ENCODE results near the gene THADA.

The THADA gene

DNA sequence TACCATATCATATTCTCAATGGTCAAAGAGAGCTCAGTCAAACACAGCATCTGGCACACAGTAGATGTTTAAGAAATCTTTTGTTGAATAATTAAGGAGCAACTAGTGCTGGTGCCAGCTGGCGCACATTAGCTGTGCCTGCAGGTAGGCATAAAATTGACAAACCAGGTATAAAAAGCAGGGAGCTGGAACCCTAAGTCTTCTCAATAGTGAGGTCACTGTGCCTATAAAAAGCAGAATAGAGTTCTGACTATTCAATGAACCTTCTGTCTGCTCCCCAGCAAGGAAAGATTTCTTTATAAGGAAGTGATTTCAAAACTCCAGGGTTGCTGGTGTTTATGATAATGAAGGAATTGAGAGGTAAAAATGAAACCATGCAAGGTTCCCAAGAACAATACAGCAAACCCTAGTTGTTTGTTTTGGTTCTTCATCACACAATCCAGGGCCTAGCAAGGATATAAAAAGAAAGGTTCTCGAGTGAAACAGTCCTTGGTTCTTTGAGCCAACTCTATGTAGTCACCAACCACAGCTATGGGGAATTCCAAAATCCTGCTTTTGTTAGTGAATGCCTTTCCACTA is 76.1 kb downstream of the THADA start:
- Histone ChIP-seq H3K9me3 (ENCODE audit: control insufficient read depth, insufficient read depth, low read depth, low read length) (no peaks in the 10 kb centered on the region), H3K27ac (ENCODE audit: extremely low read depth, low read depth, low read length) (no peak overlapping the region), H3K4me1 (ENCODE audit: control insufficient read depth, insufficient read depth, low read length) (no peaks in the 10 kb centered on the region), H3K36me3 (ENCODE audit: control insufficient read depth in 2 of 2, insufficient read depth in 1 of 2, low read length in 2 of 2) (no peaks in the 10 kb centered on the region), H3K4me3 (ENCODE audit: low read depth, low read length) (no peak overlapping the region)
- ChIA-PET CTCF (interaction anchor here (0.9 kb wide), 1 partner anchor 13 kb away, joined by 3 read pairs; no protein-coding TSS in a partner anchor), POLR2A (no interaction called here)
- no peak for TF ChIP-seq ZNF792 (tag by site-specific recombination; IDR thresholded peaks at IDR 0.05)
- no peak for TF ChIP-seq ZNF707 (tag by site-specific recombination; IDR thresholded peaks at IDR 0.05)
- no peak for TF ChIP-seq ZNF274 (IDR thresholded peaks at IDR 0.05; ENCODE audit: low read length)
- no peak for TF ChIP-seq ZNF274 (tag by site-specific recombination; IDR thresholded peaks at IDR 0.05; ENCODE audit: borderline replicate concordance)
- TF ChIP-seq YY2 (tag by site-specific recombination; IDR thresholded peaks at IDR 0.05): no peak
- no peak for TF ChIP-seq KLF9 (tag by site-specific recombination; IDR thresholded peaks at IDR 0.05; ENCODE audit: low read depth)
- TF ChIP-seq SP3 (tag by site-specific recombination; IDR thresholded peaks at IDR 0.05): no peak
- TF ChIP-seq ZNF214 (tag by site-specific recombination; IDR thresholded peaks at IDR 0.05; ENCODE audit: borderline replicate concordance): no peak
- TF ChIP-seq ZNF785 (tag by site-specific recombination; IDR thresholded peaks at IDR 0.05): no peak
- TF ChIP-seq FEZF1 (tag by site-specific recombination; IDR thresholded peaks at IDR 0.05): no peak
- TF ChIP-seq ZNF529 (tag by site-specific recombination; IDR thresholded peaks at IDR 0.05; ENCODE audit: insufficient replicate concordance): no peak
- no peak for TF ChIP-seq ZNF76 (tag by site-specific recombination; IDR thresholded peaks at IDR 0.05; ENCODE audit: borderline replicate concordance, low read depth)
- TF ChIP-seq ZSCAN16 (tag by site-specific recombination; IDR thresholded peaks at IDR 0.05): no peak
- no peak for TF ChIP-seq ZNF221 (tag by site-specific recombination; IDR thresholded peaks at IDR 0.05; ENCODE audit: borderline replicate concordance)
- TF ChIP-seq ZFP41 (tag by site-specific recombination; IDR thresholded peaks at IDR 0.05; ENCODE audit: borderline replicate concordance): no peak
- TF ChIP-seq, protein P1, sequence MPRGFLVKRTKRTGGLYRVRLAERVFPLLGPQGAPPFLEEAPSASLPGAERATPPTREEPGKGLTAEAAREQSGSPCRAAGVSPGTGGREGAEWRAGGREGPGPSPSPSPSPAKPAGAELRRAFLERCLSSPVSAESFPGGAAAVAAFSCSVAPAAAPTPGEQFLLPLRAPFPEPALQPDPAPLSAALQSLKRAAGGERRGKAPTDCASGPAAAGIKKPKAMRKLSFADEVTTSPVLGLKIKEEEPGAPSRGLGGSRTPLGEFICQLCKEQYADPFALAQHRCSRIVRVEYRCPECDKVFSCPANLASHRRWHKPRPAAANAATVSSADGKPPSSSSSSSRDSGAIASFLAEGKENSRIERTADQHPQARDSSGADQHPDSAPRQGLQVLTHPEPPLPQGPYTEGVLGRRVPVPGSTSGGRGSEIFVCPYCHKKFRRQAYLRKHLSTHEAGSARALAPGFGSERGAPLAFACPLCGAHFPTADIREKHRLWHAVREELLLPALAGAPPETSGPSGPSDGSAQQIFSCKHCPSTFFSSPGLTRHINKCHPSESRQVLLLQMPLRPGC (tag by site-specific recombination; IDR thresholded peaks at IDR 0.05): no peak
- TF ChIP-seq ZBTB17 (tag by site-specific recombination; IDR thresholded peaks at IDR 0.05): no peak

DNA sequence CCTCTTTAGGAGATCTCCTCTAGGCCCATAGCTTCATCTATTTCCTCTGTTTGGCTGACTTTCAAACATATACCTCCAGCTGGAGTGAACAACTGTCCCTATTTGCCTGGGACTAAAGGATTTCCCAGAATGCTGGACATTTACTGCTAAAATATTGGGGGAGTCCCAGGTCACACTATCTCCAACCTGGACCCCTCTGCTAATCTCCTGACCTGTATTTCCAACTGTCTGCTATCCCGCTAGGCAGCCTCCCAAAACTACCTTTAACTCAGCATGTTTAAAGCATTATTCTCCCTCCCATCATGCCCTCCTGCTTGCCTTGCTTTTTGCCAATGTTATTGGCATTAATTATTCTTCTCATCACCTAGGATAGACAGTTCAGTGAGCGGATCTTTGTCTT is 77.1 kb downstream of the THADA start:
- CTCF ChIA-PET: interaction anchor here (0.9 kb wide), 1 partner anchor 12 kb away, joined by 3 read pairs; no protein-coding TSS in a partner anchor
- no peak for TF ChIP-seq ZNF157 (tag by site-specific recombination; IDR thresholded peaks at IDR 0.05)
- TF ChIP-seq ZNF624 (tag by site-specific recombination; IDR thresholded peaks at IDR 0.05): no peak
- no peak for TF ChIP-seq ZNF558 (tag by site-specific recombination; IDR thresholded peaks at IDR 0.05)
- TF ChIP-seq ZNF221 (tag by site-specific recombination; IDR thresholded peaks at IDR 0.05; ENCODE audit: borderline replicate concordance): no peak
- no peak for TF ChIP-seq ZNF302 (tag by site-specific recombination; IDR thresholded peaks at IDR 0.05; ENCODE audit: low read depth)
- no peak for TF ChIP-seq MEIS1 (CRISPR knock-in tag; IDR thresholded peaks at IDR 0.05; ENCODE audit: borderline replicate concordance)
- TF ChIP-seq ZNF175 (tag by site-specific recombination; IDR thresholded peaks at IDR 0.05): no peak
- TF ChIP-seq WT1 (tag by site-specific recombination; IDR thresholded peaks at IDR 0.05): no peak
- TF ChIP-seq, protein P2, sequence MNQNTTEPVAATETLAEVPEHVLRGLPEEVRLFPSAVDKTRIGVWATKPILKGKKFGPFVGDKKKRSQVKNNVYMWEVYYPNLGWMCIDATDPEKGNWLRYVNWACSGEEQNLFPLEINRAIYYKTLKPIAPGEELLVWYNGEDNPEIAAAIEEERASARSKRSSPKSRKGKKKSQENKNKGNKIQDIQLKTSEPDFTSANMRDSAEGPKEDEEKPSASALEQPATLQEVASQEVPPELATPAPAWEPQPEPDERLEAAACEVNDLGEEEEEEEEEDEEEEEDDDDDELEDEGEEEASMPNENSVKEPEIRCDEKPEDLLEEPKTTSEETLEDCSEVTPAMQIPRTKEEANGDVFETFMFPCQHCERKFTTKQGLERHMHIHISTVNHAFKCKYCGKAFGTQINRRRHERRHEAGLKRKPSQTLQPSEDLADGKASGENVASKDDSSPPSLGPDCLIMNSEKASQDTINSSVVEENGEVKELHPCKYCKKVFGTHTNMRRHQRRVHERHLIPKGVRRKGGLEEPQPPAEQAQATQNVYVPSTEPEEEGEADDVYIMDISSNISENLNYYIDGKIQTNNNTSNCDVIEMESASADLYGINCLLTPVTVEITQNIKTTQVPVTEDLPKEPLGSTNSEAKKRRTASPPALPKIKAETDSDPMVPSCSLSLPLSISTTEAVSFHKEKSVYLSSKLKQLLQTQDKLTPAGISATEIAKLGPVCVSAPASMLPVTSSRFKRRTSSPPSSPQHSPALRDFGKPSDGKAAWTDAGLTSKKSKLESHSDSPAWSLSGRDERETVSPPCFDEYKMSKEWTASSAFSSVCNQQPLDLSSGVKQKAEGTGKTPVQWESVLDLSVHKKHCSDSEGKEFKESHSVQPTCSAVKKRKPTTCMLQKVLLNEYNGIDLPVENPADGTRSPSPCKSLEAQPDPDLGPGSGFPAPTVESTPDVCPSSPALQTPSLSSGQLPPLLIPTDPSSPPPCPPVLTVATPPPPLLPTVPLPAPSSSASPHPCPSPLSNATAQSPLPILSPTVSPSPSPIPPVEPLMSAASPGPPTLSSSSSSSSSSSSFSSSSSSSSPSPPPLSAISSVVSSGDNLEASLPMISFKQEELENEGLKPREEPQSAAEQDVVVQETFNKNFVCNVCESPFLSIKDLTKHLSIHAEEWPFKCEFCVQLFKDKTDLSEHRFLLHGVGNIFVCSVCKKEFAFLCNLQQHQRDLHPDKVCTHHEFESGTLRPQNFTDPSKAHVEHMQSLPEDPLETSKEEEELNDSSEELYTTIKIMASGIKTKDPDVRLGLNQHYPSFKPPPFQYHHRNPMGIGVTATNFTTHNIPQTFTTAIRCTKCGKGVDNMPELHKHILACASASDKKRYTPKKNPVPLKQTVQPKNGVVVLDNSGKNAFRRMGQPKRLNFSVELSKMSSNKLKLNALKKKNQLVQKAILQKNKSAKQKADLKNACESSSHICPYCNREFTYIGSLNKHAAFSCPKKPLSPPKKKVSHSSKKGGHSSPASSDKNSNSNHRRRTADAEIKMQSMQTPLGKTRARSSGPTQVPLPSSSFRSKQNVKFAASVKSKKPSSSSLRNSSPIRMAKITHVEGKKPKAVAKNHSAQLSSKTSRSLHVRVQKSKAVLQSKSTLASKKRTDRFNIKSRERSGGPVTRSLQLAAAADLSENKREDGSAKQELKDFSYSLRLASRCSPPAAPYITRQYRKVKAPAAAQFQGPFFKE (tag by site-specific recombination; IDR thresholded peaks at IDR 0.05; ENCODE audit: borderline replicate concordance): no peak
- no peak for TF ChIP-seq ZBTB8A (tag by site-specific recombination; IDR thresholded peaks at IDR 0.05)
- no peak for TF ChIP-seq ZNF335 (tag by site-specific recombination; conservative IDR thresholded peaks at IDR 0.05)
- TF ChIP-seq ZNF169 (tag by site-specific recombination; IDR thresholded peaks at IDR 0.05): no peak
- TF ChIP-seq ZNF501 (tag by site-specific recombination; IDR thresholded peaks at IDR 0.05): no peak
- no peak for TF ChIP-seq ZNF23 (tag by site-specific recombination; IDR thresholded peaks at IDR 0.05; ENCODE audit: borderline replicate concordance)
- no peak for TF ChIP-seq ZBTB20 (tag by site-specific recombination; IDR thresholded peaks at IDR 0.05)

More for the DNA sequence above, 77.1 kb downstream of the THADA start:
- POLR2A ChIA-PET: no interaction called here
- no peak overlapping the region for H3K4me3 ChIP-seq (ENCODE audit: low read depth, low read length)
- H3K27ac ChIP-seq (ENCODE audit: extremely low read depth, low read depth, low read length): no peak overlapping the region
- H3K36me3 ChIP-seq (ENCODE audit: control insufficient read depth in 2 of 2, insufficient read depth in 1 of 2, low read length in 2 of 2): no peaks in the 10 kb centered on the region
- no peaks in the 10 kb centered on the region for H3K9me3 ChIP-seq (ENCODE audit: control insufficient read depth, insufficient read depth, low read depth, low read length)
- H3K4me1 ChIP-seq (ENCODE audit: control insufficient read depth, insufficient read depth, low read length): no peaks in the 10 kb centered on the region

All from HEK293 (cell line).